Measurements from ENCODE around the gene RIPOR3.

- TF ChIP-seq, protein P1, sequence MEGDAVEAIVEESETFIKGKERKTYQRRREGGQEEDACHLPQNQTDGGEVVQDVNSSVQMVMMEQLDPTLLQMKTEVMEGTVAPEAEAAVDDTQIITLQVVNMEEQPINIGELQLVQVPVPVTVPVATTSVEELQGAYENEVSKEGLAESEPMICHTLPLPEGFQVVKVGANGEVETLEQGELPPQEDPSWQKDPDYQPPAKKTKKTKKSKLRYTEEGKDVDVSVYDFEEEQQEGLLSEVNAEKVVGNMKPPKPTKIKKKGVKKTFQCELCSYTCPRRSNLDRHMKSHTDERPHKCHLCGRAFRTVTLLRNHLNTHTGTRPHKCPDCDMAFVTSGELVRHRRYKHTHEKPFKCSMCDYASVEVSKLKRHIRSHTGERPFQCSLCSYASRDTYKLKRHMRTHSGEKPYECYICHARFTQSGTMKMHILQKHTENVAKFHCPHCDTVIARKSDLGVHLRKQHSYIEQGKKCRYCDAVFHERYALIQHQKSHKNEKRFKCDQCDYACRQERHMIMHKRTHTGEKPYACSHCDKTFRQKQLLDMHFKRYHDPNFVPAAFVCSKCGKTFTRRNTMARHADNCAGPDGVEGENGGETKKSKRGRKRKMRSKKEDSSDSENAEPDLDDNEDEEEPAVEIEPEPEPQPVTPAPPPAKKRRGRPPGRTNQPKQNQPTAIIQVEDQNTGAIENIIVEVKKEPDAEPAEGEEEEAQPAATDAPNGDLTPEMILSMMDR (optimal IDR thresholded peaks at IDR 0.05 in 1 of 3, IDR thresholded peaks at IDR 0.05 in 1 of 3, conservative IDR thresholded peaks at IDR 0.05 in 1 of 3; ENCODE audit: extremely low read depth in 1 of 3, insufficient read depth in 2 of 3, low read length in 3 of 3), result no peak
- TF ChIP-seq EZH2 (IDR thresholded peaks at IDR 0.05; ENCODE audit: low read length), result no peak
Measured at GRCh38 chr20:50680105-50680960, 11.0 kb downstream of the RIPOR3 start.
